ENCODE data around the gene TUBE1. TPM values are rescaled to one million over a fixed set of nuclear protein-coding genes. Genes with fewer than 3 reads are reported as not detected.

The TUBE1 gene
- total RNA-seq (2021; fragmentation: NEBNext Ultra II Directional; extraction: Animal tissue kit (Norgen Biotek cat#: 25700)), result 10 to 100 TPM in 5 of 6 experiments, 1 to 10 TPM in 1; 9.8 to 15.5 (median 11.2) TPM
- long read RNA-seq, transcript TUBE1-202 (12 exons, 2,142 nt), result major isoform, 10 of 18 reads
- long read RNA-seq, partial matches to known transcripts, result 5 of 18 reads
- long read RNA-seq, other reads (novel, unspliced or antisense), result 2 of 18 reads

GRCh38 chr6:112087136-112087911 is at the start of gene TUBE1, which contains the start of gene FAM229B:
Gene TUBE1, minus strand, starts transcription at chr6:112087482. Its CDS starts 48 bp downstream, at chr6:112087434.
Gene FAM229B, plus strand, starts transcription at chr6:112087591. Its CDS starts 11,693 bp downstream, at chr6:112099284.
- no peaks in the 10 kb centered on the region for H3K36me3 Mint-ChIP-seq (ENCODE audit: low read depth)
- peaks cover 2% of the 10 kb centered on the region for H3K27me3 Mint-ChIP-seq (ENCODE audit: insufficient read depth)
- no peak within 1 kb of the TSS for H3K27ac Mint-ChIP-seq
- H3K4me1 Mint-ChIP-seq (ENCODE audit: low read depth), result peaks cover 10% of the 10 kb centered on the region
- peak; percentile 97 for DNase-seq
- H3K9me3 Mint-ChIP-seq, result no peaks in the 10 kb centered on the region
- 0 out of 2 replicates have a peak within 1 kb of the TSS, but pooled peaks have one; percentile 6 for H3K4me3 Mint-ChIP-seq
- no peak; the same call in 1 of the 2 replicates for TF ChIP-seq CTCF (IDR thresholded peaks at IDR 0.05)

GRCh38 chr6:112130878-112131277 is 43.6 kb upstream of the TUBE1 start:
- no peak for DNase-seq
- H3K36me3 Mint-ChIP-seq (ENCODE audit: low read depth), result peaks cover 13% of the 10 kb centered on the region; the same call in 1 of the 2 replicates
- H3K9me3 Mint-ChIP-seq, result no peaks in the 10 kb centered on the region
- TF ChIP-seq CTCF (IDR thresholded peaks at IDR 0.05), result no peak
- no peaks in the 10 kb centered on the region for H3K4me1 Mint-ChIP-seq (ENCODE audit: low read depth)
- H3K27me3 Mint-ChIP-seq (ENCODE audit: insufficient read depth), result peaks cover 1% of the 10 kb centered on the region; the same call in 1 of the 2 replicates
- H3K27ac Mint-ChIP-seq, result no peak overlapping the region
- H3K4me3 Mint-ChIP-seq, result no peak overlapping the region

- no peak for DNase-seq
- Mint-ChIP-seq H3K27me3 (ENCODE audit: insufficient read depth) (peaks cover 3% of the 10 kb centered on the region), H3K36me3 (ENCODE audit: low read depth) (peaks cover 11% of the 10 kb centered on the region; the same call in 1 of the 2 replicates), H3K27ac (no peak overlapping the region), H3K4me1 (ENCODE audit: low read depth) (no peaks in the 10 kb centered on the region), H3K4me3 (no peak overlapping the region), H3K9me3 (no peaks in the 10 kb centered on the region)
- no peak for TF ChIP-seq CTCF (IDR thresholded peaks at IDR 0.05)
These were observed 40.9 kb upstream of the TUBE1 start for GRCh38 chr6:112128208-112128607.

GRCh38 chr6:112123982-112124381 is 36.7 kb upstream of the TUBE1 start:
- no peaks in the 10 kb centered on the region for H3K4me1 Mint-ChIP-seq (ENCODE audit: low read depth)
- peaks cover 26% of the 10 kb centered on the region; the same call in 1 of the 2 replicates for H3K36me3 Mint-ChIP-seq (ENCODE audit: low read depth)
- H3K4me3 Mint-ChIP-seq, result no peak overlapping the region
- TF ChIP-seq CTCF (IDR thresholded peaks at IDR 0.05), result no peak
- DNase-seq, result no peak
- no peak overlapping the region for H3K27ac Mint-ChIP-seq
- no peaks in the 10 kb centered on the region for H3K9me3 Mint-ChIP-seq
- peaks cover 2% of the 10 kb centered on the region; the same call in 1 of the 2 replicates for H3K27me3 Mint-ChIP-seq (ENCODE audit: insufficient read depth)

- Mint-ChIP-seq H3K36me3 (ENCODE audit: low read depth) (peaks cover 21% of the 10 kb centered on the region; the same call in 1 of the 2 replicates), H3K9me3 (no peaks in the 10 kb centered on the region), H3K27me3 (ENCODE audit: insufficient read depth) (peaks cover 2% of the 10 kb centered on the region; the same call in 1 of the 2 replicates), H3K27ac (no peak overlapping the region), H3K4me1 (ENCODE audit: low read depth) (peaks cover 5% of the 10 kb centered on the region), H3K4me3 (no peak overlapping the region)
- no peak for DNase-seq
- no peak for TF ChIP-seq CTCF (IDR thresholded peaks at IDR 0.05)
These were observed 35.5 kb upstream of the TUBE1 start for GRCh38 chr6:112122756-112123155.
